ENCODE results near the gene TM9SF2. TPM values are rescaled to one million over a fixed set of nuclear protein-coding genes. Genes with fewer than 3 reads are reported as not detected.

Gene TM9SF2
- total RNA-seq, 1 experiment from 2014 or later, result 84.6 TPM

DNA sequence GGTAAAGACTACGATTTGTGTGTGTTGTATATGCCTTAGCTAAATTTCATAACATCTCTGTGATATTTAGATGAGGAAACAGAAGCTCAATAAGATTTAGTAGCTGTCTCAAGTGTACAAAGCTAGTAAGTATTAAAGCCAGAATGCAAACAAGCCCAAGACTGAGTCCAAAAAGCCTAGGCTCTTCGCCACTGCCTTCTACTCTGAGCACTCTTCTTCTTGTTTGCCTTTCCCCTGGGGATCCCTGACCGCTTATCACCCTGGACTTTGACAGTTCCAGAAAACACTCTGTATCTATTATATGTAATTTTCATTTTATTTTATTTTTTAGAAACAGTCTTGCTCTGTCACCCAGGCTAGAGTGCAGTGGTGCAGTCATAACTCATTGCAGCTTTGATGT is 5.8 kb downstream of the TM9SF2 start:
- BruUV-seq (replicated peaks), result no TSS peak
- H3K27ac ChIP-seq (ENCODE audit: low read length), result no peak overlapping the region
- H3K27me3 ChIP-seq (ENCODE audit: low read length), result no peaks in the 10 kb centered on the region
- peaks cover 100% of the 10 kb centered on the region for H3K79me2 ChIP-seq (ENCODE audit: low read length)
- intact Hi-C loops (cut with micrococcal nuclease), result no loop called here
- H2AFZ ChIP-seq (ENCODE audit: low read length), result no peak overlapping the region
- H3F3A ChIP-seq (ENCODE audit: low read length, unreplicated experiment), result no peaks in the 10 kb centered on the region
- POLR2A ChIA-PET (ENCODE audit: unreplicated experiment), result no interaction called here
- no peak for ATAC-seq
- no peaks in the 10 kb centered on the region for H3K9me2 ChIP-seq (replicated peaks; ENCODE audit: low read length)
- H4K20me1 ChIP-seq (ENCODE audit: low read length), result peaks cover 22% of the 10 kb centered on the region
- TF ChIP-seq EZH2phosphoT487 (IDR thresholded peaks at IDR 0.05; ENCODE audit: borderline replicate concordance, low read length), result no peak
- TF ChIP-seq EZH2 (IDR thresholded peaks at IDR 0.05; ENCODE audit: low read length, unreplicated experiment), result no peak
- TF ChIP-seq, protein P1, sequence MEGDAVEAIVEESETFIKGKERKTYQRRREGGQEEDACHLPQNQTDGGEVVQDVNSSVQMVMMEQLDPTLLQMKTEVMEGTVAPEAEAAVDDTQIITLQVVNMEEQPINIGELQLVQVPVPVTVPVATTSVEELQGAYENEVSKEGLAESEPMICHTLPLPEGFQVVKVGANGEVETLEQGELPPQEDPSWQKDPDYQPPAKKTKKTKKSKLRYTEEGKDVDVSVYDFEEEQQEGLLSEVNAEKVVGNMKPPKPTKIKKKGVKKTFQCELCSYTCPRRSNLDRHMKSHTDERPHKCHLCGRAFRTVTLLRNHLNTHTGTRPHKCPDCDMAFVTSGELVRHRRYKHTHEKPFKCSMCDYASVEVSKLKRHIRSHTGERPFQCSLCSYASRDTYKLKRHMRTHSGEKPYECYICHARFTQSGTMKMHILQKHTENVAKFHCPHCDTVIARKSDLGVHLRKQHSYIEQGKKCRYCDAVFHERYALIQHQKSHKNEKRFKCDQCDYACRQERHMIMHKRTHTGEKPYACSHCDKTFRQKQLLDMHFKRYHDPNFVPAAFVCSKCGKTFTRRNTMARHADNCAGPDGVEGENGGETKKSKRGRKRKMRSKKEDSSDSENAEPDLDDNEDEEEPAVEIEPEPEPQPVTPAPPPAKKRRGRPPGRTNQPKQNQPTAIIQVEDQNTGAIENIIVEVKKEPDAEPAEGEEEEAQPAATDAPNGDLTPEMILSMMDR (conservative IDR thresholded peaks at IDR 0.05; ENCODE audit: low read depth, low read length), result no peak
- DNase-seq, result no peak
- no peak overlapping the region for H3K4me2 ChIP-seq (ENCODE audit: low read length)
- 0 out of 2 replicates have a peak, but pooled peaks cover 9% of the 10 kb centered on the region for H3K9me3 ChIP-seq (ENCODE audit: low read length)
- CTCF ChIA-PET, result no interaction called here
- H3K36me3 ChIP-seq (ENCODE audit: low read depth, low read length), result peaks cover 34% of the 10 kb centered on the region
- H3K9ac ChIP-seq (ENCODE audit: low read length), result no peak overlapping the region
- H3K4me3 ChIP-seq (ENCODE audit: low read length), result no peak overlapping the region
- H3K4me1 ChIP-seq (ENCODE audit: insufficient read depth, low read length), result peaks cover 38% of the 10 kb centered on the region

DNA sequence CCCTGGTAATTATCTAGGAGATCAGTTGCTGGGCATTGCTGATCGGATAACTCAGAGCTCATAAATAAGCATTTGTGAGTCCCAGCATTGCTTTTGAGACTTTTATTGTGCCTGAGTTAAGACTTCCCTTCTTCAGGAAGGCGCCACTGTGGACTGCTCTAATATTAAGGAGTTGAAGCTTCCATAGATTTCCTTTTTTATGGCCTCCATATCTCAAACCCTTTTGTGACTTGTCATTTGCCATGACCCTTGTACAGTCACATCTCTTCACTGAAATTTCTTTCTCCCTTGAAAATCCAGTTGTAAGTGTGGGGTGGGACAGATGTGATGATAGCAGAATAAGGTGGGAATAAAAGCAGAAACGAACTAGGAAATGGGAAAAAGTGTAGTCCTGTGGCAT is 6.3 kb downstream of the TM9SF2 start:
- no peaks in the 10 kb centered on the region for H3F3A ChIP-seq (ENCODE audit: low read length, unreplicated experiment)
- no peak for DNase-seq
- no peak overlapping the region for H3K9ac ChIP-seq (ENCODE audit: low read length)
- H3K27me3 ChIP-seq (ENCODE audit: low read length), result no peaks in the 10 kb centered on the region
- H3K27ac ChIP-seq (ENCODE audit: low read length), result no peak overlapping the region
- peaks cover 38% of the 10 kb centered on the region for H3K4me1 ChIP-seq (ENCODE audit: insufficient read depth, low read length)
- no TSS peak for BruUV-seq (replicated peaks)
- H3K9me3 ChIP-seq (ENCODE audit: low read length), result 0 out of 2 replicates have a peak, but pooled peaks cover 9% of the 10 kb centered on the region
- no peak overlapping the region for H3K4me3 ChIP-seq (ENCODE audit: low read length)
- POLR2A ChIA-PET (ENCODE audit: unreplicated experiment), result no interaction called here
- H4K20me1 ChIP-seq (ENCODE audit: low read length), result peaks cover 19% of the 10 kb centered on the region
- H2AFZ ChIP-seq (ENCODE audit: low read length), result no peak overlapping the region
- no peak overlapping the region for H3K4me2 ChIP-seq (ENCODE audit: low read length)
- CTCF ChIA-PET, result no interaction called here
- H3K36me3 ChIP-seq (ENCODE audit: low read depth, low read length), result peaks cover 34% of the 10 kb centered on the region
- H3K9me2 ChIP-seq (replicated peaks; ENCODE audit: low read length), result no peaks in the 10 kb centered on the region
- TF ChIP-seq EZH2 (IDR thresholded peaks at IDR 0.05; ENCODE audit: low read length, unreplicated experiment) (no peak), EZH2phosphoT487 (IDR thresholded peaks at IDR 0.05; ENCODE audit: borderline replicate concordance, low read length) (no peak)
- TF ChIP-seq, protein P1 (conservative IDR thresholded peaks at IDR 0.05; ENCODE audit: low read depth, low read length), result no peak
- ATAC-seq, result no peak
- H3K79me2 ChIP-seq (ENCODE audit: low read length), result peaks cover 100% of the 10 kb centered on the region
- intact Hi-C loops (cut with micrococcal nuclease), result no loop called here

DNA sequence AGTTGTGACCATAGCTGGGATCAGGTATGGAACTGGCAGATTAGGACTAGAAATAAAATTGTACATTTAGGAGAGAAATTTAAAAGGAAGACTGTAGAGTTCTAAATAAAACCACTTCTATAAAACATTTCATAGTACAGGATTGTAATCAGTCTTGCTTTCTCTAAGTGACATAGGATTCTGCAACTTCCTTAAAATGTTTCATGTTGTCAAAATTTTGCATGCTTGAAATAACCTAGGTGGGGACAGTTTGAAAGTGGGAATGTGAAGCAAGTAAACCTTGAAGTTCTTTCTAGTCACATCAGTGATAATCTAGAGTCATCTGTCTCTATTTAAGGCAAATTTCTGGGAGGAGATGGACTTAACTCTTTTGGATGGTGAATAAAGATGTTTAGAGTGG is 6.7 kb downstream of the TM9SF2 start:
- H3K9me3 ChIP-seq (ENCODE audit: low read length), result 0 out of 2 replicates have a peak, but pooled peaks cover 9% of the 10 kb centered on the region
- H3K9me2 ChIP-seq (replicated peaks; ENCODE audit: low read length), result no peaks in the 10 kb centered on the region
- ATAC-seq, result no peak
- H3K36me3 ChIP-seq (ENCODE audit: low read depth, low read length), result peaks cover 34% of the 10 kb centered on the region
- peaks cover 33% of the 10 kb centered on the region for H3K4me1 ChIP-seq (ENCODE audit: insufficient read depth, low read length)
- no peaks in the 10 kb centered on the region for H3F3A ChIP-seq (ENCODE audit: low read length, unreplicated experiment)
- BruUV-seq (replicated peaks), result no TSS peak
- H2AFZ ChIP-seq (ENCODE audit: low read length), result no peak overlapping the region
- peaks cover 19% of the 10 kb centered on the region for H4K20me1 ChIP-seq (ENCODE audit: low read length)
- no peak overlapping the region for H3K27ac ChIP-seq (ENCODE audit: low read length)
- H3K9ac ChIP-seq (ENCODE audit: low read length), result no peak overlapping the region
- H3K4me3 ChIP-seq (ENCODE audit: low read length), result no peak overlapping the region
- H3K4me2 ChIP-seq (ENCODE audit: low read length), result no peak overlapping the region
- intact Hi-C loops (cut with micrococcal nuclease), result no loop called here
- peaks cover 100% of the 10 kb centered on the region for H3K79me2 ChIP-seq (ENCODE audit: low read length)
- POLR2A ChIA-PET (ENCODE audit: unreplicated experiment), result no interaction called here
- TF ChIP-seq EZH2 (IDR thresholded peaks at IDR 0.05; ENCODE audit: low read length, unreplicated experiment), result no peak
- TF ChIP-seq, protein P1 (conservative IDR thresholded peaks at IDR 0.05; ENCODE audit: low read depth, low read length), result no peak
- TF ChIP-seq EZH2phosphoT487 (IDR thresholded peaks at IDR 0.05; ENCODE audit: borderline replicate concordance, low read length), result no peak
- DNase-seq, result no peak
- CTCF ChIA-PET, result no interaction called here
- H3K27me3 ChIP-seq (ENCODE audit: low read length), result no peaks in the 10 kb centered on the region

All from PC-3 (cell line).